HG03521 (cell line): ENCODE measurements around the gene SYNGR1.

Experiments
- ATAC-seq: cut with Tn5 transposase; IDR thresholded peaks from one replicate; pipeline ENCODE4 v1.9.1; 2021; ENCODE audit warnings: mild to moderate bottlenecking, moderate library complexity; ENCODE audit not compliant: unreplicated experiment

The SYNGR1 gene

DNA sequence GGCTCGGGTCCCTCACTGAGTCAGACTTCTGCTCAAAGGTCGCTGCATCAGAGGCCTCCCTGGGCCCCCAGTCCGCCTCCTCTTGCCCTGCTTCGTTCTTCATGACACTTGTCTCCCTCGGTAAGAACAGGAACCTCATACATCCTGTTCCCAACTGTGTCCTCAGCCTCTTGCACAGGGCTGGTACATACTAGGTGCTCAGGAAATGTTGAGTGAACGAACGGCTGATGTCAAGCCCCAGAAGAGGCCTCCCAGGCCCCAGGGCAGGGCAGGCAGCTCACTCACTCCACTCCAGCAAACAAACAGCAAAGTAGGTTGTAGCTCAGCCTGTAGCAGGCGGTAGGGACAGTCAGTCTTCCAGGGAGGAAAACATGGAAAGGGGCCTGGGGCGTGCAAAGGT is 17.2 kb downstream of the SYNGR1 start:
- no peak for ATAC-seq

DNA sequence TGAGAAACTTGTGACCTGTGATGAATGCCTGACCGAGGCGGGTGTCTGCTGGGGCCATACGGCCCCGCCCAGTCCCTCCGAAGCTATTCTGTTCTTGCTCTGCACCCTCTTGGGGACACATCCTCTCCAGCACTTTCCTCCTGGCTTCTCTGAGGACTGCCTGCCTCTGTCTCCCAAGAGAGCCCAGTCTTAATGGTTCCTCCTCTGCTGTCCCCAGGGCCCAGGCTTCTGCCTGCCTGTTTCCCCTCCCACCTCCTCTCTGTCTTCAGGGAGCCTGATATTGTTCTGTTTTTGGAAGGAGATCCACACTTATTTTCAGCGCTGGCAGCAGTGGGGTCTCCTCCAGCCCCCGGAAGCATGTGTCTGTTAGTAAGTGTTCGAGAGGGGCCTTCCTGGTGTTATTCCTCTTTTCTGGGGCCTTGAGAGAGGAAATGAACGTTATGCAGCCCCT is 18.7 kb downstream of the SYNGR1 start:
- ATAC-seq: no peak

DNA sequence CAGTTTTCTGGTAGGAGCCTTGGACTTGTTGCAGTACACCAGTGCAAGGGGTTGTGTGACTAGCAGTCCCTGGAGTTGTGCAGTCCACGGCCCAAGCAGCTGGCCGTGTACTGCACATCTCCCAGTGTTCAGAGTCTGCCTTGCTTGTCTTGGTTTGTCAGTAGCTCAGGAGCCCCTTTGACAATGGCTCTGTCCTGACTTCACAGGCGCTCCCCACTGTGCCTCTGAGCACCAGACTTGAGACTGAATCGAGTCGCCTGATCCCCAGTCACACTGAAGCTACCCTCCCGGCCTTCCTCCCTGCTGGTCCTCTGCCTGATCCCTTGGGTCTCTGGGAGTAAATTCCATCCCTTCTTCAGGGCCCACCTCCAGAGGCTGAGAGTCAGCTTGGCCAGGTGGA is 19.4 kb downstream of the SYNGR1 start:
- no peak for ATAC-seq

DNA sequence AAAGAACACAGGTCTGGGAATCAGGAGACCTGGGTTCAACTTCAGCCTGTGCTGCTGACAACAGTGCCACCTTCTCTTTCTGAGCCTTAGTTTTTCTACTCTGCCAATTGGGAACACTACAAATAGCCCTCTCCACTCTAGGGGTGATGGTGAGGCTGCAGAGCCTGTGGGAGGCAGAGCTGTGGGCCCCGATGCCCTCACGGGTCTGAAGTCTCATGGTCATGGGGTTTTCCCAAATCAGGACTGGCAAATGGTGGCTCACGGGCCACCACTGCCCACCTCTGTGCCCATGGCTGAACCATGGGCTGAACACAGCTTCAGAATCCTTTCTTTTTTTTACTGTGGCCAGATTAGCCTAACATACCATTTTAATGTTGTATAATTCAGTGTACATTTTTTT is 19.8 kb downstream of the SYNGR1 start:
- ATAC-seq: no peak

DNA sequence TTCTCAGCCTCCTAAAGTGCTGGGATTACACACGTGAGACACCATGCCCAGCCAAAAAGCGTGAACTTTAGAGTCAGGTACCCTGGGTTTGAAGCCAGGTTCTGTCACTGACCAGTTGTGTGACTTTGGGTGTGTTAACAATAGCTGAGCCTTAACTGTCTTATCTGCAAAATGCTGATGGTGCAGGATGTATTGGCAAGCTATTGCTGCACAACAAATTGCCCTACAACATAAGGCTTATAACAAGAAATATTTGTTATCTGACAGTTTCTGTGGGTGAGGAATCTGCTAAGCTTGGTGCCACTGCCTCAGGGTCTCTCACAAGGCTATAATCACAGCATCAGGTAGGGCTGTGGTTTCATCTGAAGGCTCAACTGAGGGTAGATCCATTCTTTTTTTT is 21.9 kb downstream of the SYNGR1 start:
- no peak for ATAC-seq

DNA sequence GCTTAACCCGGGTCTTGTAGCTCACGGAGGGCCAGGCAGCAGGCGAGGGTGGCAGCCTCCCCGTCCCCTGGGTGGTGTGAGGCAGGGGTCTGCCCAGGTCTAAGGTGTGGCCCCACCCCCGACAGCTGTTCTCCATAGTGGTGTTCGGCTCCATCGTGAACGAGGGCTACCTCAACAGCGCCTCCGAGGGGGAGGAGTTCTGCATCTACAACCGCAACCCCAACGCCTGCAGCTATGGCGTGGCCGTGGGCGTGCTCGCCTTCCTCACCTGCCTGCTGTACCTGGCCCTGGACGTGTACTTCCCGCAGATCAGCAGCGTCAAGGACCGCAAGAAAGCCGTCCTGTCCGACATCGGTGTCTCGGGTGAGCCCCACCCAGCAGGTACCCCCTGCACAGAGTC is 24.4 kb downstream of the SYNGR1 start:
- no peak for ATAC-seq

DNA sequence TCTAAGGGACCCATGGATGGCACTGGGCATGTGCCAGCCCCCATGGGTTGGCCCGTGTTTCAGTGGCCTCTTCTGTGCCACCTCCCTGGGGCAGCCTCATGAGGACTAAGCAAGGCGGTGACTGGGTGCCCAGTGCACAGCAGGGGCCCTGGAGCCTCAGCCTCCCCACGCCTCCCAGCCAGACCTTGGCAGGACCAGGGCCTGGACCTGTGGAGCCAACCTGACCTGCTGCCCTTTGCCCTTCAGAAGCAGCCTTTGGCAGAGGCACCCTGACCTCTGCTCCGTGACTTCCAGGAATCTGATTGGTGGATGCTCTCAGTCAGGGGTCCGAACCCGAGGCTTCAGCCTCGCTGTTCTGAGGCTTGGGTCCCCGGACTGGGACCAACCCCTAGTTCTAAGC is 25.0 kb downstream of the SYNGR1 start:
- no peak for ATAC-seq

DNA sequence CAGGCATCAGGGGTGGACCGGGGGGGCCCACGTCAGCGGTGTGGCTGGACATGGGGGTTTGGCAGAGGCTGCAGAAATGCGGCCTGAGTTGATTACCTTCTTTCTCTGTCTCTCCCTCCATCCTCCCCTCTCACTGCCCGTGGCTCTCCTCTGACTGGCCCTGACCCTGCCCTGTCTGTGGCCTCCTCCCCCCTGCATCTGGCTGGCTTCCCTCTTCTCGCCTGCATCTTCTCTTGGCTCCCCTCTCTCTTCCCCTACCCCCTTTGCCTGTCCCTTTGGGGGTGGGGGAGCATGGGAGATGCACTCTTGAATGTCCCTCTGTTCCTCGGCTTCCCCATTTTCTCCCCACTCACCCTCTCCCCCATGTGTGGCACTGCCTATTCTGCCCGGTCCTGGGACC is 25.9 kb downstream of the SYNGR1 start:
- no peak for ATAC-seq

DNA sequence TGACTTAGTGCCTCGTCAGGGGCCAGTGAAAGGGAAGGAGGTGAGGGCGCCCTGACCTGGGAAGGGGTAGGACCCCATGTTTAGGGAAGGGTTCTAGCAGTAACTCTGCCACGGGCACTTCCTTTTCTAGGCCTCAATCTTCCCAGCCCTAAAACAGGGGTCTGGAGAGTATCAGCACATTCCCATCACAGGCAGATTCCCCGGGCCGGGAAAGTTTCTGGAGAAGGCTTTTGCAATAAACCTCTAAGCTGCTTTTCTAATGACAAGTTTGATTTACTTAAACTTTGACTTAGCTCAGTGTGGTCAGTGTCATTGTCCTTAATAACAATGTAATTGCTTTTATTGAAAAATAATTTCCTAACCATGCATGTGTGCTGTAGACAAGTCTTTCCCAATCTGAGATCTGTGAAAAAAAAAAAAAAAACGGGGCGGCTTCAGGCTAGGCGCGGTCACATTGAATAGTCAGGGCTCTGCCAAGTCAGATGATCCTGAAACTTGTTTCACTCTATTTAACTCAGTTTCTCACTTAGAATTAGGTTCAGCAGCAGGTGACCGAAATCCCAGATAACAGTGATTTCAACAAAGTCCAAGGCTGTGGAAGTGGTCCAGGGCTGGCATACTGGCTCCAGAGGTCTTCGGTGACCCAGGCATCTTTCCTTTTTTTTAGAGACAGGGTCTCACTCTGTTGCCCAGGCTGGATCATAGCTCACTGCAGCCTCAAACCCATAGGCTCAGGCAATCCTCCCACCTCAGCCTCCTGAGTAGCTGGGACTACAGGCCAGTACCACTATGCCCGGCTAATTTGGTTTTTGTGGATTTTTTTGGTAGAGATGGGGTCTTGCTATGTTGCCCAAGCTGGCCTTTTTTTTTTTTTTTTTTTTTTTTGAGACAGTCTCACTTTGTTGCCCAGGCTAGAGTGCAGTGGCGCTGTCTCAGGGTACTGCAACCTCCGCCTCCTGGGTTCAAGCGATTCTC is 30.3 kb downstream of the SYNGR1 start:
- no peak for ATAC-seq

DNA sequence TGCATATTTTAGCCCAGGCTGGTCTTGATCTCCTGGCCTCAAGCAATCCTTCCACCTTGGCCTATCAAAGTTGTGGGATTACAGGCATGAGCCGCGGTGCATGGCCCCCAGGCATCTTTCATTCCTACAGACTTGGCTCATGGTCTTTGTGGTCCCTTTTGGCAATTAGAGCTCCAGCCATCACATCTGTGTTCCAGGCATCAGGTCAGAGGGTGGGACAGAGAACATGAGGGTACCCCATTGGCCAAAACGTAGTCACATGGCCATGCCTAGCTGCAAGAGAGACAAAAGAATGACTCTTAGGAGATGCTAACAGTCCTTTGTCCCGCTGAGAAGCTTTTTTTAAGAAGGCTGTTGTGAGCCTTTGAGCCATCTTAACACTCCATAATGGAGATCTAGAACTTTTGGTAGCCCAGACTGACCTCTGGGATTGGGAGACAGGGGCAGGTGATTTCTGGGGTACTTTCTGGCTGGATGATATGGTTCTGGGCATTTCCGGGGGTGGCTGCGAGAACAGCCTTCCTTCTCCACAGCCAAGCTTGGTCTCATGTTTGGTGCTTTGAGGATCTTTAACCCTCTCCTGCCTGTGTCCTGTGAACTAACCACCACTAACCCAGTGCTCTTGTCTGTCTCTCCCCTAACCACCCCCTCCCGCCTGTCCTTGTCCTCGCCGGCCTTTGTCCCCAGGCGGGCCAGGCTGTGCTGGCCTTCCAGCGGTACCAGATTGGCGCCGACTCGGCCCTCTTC is 31.4 kb downstream of the SYNGR1 start:
- ATAC-seq: no peak

DNA sequence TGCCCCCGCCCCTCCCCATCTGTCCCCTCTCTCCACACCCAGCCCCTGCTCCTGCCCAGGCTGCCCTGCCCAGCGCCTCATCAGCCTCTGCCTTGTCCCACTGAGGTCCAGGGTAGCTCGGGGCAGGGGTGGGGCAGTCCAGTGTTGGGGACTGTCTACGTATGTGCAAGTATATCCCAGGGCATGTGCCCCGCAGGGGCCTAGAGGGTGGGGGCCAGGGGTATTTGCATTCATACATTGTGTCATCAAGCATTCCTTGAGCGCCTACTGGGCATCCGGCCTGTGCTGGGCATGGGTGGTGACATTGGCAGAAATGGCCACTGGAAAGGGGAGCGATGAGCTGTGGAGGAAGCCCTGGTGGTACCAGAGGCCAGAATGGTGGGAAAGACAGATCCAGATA is 32.1 kb downstream of the SYNGR1 start:
- no peak for ATAC-seq

DNA sequence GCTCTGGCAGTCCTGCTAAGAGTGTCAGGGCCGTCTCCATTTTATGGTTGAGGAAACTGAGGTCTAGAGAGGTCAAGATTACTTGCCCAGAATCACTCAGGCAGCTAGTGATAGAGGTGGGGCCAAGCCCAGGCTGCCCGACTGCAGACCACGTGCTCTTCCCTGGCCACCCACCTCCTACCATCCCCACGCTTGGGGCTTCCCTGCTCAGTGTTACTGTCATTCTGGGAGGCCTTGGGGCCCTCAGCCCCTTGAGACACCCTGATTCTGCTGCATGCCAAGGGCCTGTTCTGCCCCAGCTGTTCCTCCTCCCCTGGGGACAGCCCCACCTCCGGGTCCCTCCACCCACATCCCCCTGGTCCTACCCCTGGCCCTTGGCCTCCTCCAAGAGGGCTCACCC is 32.6 kb downstream of the SYNGR1 start:
- no peak for ATAC-seq

DNA sequence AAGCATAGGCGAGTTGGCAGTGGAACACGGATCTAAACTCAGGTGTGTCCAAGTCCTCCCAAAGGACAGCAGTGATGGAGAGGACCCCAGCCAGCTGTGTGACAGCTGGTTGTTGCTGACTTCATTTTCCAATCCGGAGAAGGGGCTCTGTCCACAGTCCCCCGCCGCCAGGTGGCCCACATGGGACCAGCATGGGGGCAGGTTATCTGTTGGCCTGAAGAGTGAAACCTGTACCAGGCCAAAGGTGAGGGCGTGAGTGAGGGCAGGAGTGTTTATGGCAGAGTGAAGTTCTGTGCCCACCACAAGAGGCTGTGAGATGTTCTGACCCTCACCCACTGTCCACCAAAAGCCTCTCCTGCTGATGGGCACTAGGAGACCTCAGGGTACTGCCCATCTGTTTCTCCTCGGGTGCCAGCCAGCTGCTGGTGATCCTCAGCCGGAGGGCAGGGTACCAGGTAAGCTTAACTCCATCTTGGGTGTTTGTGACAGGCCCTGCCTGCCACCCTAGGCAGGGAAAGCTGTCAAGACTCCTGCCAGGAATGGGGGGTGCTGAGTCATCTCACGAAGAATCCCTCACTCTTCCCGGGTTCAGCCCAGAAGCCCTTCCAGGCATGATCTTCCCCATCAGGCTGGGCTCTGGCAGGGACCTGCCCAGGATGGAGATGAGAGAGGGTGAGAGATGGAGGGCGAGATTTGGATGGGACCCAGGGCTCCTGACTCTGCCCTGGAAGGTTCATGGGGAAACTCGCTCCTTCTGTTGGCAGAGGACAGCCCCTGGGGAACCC is 34.2 kb downstream of the SYNGR1 start:
- ATAC-seq: no peak

DNA sequence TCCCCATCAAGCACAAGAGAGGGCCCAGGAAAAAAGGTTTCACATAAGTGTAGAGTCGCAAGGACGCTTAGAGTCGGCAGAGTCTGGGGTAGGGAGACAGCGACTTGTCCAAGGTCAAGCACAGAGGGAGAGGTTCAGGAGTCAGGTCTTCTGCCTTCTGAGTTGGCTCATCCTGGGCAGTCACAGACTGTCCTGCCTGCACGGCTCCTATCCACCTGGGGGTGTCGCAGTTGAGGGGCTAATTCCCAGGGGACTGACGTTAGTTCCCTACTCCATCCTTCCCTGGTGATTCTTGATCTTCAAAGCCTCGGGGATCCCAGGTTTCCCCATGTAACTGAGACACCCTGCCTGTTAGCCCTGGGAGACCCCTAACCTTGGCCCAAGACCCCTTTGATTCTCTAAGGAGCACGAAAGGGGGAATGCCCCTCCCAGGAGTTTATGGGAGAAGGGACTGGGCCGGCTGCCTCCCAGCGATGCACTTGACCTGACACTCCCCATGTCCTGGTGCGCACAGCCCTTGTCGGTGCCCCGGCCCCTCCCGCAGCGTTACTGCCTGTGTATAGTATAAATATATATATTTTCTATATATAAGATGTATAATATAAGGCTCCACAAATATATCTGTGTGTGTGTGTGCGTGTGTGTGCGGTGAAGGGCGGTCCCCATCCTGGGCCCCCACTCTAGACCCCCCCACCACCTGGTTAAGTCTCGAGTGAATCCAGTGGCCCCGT is 35.1 kb downstream of the SYNGR1 start:
- no peak for ATAC-seq

DNA sequence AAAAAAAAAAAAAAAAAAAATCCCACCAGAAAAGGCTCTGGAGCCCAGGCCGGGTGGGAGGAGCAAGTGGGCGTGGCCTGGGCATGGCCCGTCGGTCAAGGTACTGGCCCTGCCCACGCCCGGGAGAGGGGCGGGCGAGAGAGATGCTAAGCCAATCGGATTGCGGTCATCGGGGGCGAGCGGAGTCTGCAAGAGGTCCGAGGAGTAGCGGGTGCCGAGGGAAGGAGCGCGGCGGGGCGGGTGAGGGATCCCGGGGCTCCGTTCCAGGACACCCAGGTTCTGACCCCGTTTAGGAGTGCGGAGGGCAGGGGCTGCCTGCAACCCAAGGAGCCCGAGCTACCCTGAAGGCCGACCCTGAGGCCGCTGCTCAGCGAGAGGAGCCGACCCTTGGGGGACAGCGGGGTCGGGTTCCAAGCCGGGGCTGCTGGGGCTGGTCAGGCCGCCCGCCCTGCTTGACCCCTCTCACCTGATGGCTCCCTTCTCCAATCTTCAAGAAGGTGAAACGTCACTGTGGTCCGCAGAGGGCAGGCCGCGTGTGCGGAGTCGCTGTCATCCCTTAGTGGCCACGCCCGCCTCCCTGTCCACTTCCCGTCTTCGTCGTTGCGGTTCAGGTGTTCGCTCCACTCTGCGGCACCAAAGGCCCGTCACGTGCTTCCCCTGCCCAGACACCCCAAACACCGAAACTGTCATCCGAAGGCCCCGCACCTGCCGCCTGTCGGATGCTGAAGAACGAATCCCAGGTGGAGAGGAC is 38.6 kb downstream of the SYNGR1 start:
- ATAC-seq: no peak

DNA sequence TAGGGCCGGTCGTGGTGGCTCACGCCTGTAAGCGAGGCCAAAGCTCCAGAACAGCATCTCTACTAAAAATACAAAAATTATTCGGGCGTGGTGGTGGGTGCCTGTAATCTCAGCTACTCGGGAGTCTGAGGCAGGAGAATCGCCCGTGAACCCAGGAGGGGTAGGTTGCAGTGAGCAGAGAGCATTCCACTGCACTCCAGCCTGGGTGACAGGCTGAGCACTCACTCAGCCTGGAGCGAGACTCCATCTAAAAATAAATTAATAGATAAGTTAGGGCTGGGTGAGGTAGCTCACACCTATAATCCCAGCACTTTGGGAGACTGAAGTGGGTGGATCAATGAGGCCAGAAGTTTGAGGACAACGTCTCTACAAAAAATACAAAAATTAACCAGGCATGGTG is 39.6 kb downstream of the SYNGR1 start:
- no peak for ATAC-seq

DNA sequence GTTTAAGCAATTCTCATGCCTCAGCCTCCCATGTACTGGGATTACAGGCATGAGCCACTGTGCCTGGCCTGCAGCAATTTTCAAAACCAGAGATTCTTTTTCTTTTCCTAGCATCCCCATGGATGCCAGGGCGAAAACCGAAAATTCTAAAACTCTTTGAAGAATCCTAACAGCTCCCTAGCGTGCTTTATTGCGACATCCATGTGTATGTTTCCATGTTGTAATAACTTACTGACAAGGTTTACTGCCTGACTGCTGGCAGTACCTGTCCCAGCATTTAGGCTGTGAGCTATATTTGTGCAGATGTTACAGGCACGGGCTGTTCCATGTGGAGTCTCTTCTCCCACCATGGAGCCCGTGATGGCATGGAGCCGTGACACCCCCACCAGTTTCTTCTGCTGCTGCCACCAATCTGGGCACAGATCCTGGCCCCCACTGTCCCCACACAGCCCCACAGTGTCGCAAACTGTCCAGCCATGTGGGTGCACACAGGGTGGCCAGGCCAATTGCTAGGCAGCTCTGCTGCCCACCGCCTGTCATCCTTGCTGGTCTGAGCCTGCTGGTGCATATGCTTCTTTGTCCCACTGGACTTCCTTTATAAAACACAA is 42.7 kb downstream of the SYNGR1 start:
- ATAC-seq: no peak

DNA sequence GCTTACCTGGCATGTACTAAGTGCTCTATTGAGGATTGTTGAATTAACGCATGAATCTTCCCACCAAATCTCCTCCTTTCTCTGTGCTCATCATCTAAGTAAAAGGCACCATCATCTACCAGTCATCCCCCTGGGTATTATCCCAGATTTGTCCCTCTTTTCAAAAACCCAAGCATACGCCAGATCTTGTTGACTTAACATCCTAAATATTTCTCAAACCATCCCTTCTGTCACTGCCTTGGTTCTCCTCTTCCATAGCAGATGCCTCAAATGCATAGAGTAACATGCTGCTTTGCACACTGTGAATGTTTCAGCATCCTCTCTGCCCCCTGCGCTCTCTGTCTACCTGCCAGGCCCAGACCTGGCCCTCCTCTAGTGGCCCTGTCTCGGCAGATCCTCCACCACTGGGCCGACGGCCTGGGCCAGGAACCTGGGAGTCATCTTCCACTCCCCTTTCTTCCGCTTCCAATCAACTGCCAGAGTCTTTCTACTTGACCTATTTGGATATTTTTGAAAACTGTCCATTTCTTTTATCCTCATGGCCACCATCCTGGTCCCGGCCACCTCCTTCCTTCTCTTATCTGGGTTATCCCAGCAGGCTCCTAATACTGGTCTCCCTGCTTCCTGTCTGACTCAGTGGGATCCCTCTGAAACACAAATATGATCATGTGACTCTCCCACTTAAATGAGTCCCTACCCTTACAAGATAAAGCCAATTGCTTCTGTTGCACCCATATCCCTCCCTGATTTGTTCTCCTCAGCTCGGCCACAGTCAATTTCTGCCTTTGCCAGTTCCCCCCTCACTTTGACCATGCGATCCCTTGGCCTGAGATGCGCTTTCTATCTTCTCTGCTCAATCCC is 46.4 kb downstream of the SYNGR1 start:
- no peak for ATAC-seq

DNA sequence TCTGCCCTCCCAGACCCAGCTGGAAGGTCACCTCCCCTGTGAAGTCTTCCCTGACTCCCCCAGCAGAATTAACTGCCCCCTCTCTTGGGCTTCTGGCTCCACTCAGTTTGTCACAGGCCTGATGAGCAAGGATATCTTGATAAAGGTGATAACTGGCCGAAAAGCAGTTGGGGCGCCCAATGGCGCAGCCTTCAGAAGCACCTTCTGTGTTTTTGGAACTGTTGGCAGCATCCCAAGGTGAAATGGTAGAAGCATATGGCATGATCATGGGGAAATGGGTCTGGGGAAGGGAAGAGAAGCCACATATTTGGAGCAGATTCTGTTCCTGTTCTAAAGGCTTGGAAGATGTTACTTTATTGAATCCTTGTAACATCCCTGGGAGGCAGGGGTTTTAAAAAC is 47.0 kb downstream of the SYNGR1 start:
- ATAC-seq: no peak
